ENCODE measurements around the gene GALK1. TPM values are rescaled to one million over a fixed set of nuclear protein-coding genes. Genes with fewer than 3 reads are reported as not detected.

Gene GALK1
- 51.8 to 72.3 TPM (median 62.1 TPM) in 5 replicates for total RNA-seq (2022; extraction: Qiagen RNA extraction; ENCODE audit: low read depth)

DNA sequence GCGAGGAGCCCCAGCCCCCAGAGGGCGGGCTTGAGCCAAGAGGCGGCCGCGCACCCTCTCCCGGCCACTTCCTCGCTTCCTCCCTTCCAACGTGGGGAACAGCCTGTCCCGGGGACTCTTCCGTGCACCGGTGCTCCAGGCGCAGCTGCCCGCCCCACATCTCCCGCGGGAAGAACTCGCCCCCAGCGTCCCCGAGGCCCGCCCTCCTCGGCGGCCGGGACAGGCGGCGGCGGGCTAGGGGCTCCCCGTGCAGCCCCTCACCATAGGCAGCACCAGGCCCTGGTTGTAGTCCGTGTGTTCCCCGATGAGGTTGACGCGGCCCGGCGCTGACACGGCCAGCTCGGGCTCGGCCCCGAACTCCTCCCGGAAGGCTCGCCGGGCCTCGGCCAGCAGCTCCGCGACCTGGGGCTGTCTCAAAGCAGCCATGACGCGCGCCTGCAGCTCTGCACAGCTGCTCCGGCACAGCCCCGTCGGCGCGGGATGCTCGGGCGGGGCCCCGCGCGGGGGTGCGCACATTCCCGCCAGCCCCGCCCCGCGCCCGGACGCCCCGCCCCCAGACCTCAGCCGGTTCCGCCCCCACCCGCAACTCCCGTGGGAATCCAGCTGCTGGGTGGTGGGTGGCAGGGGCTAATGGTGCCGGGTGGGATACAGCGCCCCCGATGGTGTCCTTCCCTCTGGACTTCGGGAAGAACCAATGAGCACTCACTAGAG, at the start of gene GALK1:
Gene GALK1 (minus strand): TSS at position 482 of the 711 bp plus-strand sequence. CDS start 56 bp downstream, at position 426.

DNA sequence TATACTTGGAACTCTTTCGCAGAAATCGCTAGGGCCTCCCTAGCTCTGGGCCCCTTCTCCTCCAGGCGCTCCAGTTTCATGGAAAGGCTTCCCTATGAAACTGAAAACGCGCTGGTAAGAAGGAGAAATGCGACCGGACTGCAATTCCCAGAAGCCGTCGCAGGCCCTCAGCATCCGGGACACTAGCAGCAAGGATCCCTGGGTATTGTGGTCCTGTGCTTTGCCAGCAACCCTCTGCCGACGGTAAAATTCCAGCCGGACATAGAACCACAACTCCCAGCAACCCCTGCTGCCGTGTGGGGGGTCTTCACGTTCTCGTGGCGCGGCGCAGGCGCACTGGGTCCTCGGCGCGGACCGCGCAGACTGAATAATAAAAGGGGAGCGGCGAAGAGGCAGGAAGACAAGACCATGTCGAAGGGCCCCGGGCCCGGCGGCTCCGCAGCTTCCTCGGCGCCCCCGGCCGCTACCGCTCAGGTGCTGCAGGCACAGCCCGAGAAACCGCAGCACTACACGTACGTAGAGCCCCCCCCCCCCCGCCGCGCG, 19.6 kb upstream of the GALK1 start, which contains the start of gene UNK:
Gene UNK (plus strand): TSS at position 334 of the 543 bp plus-strand sequence. CDS start 75 bp downstream, at position 409.

DNA sequence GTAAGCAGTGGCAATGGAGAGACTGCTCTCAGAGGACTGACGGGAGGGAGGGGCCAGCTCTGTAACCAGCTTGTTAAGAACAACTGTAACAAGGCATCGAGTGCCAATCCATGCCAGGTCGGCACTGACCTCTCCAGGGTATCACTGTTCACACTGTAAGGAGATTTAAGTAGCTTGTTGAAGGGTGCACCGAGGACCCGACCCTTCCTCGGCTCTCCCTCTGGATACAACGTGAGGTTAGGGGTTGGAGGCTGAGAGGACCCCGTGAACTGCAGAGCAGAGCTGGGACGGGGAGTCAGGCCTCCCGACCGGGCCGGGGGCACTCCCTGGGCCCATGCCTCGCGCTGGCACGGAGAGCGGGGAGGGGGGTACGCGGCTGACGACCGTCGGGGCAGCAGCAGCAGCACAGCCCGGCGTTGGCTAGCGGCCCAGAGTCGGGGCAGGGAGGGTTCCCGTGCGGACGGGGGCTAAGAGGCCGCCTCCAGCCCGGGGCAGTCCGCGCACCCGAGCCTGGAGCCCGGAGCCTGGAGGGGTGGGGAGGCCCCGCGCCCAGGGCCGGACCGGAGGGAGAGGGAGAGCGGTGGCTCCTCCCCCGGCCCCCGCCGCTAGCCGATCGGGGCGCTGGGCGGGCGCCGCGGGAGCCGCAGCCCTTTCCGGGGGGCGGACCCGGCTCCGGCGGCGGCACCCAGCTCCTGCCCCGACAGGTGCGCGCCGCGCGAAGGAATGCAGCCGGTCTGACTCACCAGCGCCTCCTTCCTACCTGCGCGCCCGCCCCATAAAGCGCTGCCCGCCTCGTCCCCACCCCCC, 44.1 kb downstream of the GALK1 start, which contains the start of gene ITGB4:
Gene ITGB4 (plus strand): TSS at position 804 of the 807 bp plus-strand sequence. CDS start 3,245 bp downstream, outside the sequence.

Other genes starting within 250 kb of the GALK1 start
- 8.2 to 12.4 TPM (median 11.1 TPM) in 5 replicates for gene CASKIN2, start 249.7 kb downstream of the GALK1 start, total RNA-seq (2022; extraction: Qiagen RNA extraction; ENCODE audit: low read depth)
- gene TSEN54, start 248.7 kb downstream of the GALK1 start, total RNA-seq (2022; extraction: Qiagen RNA extraction; ENCODE audit: low read depth), result 26.6 to 51.1 TPM (median 43.3 TPM) in 5 replicates
- 21.4 to 28.2 TPM (median 25.4 TPM) in 5 replicates for gene LLGL2, start 239.5 kb downstream of the GALK1 start, total RNA-seq (2022; extraction: Qiagen RNA extraction; ENCODE audit: low read depth)
- 45.2 to 59.3 TPM (median 52.1 TPM) in 5 replicates for gene MYO15B, start 177.4 kb downstream of the GALK1 start, total RNA-seq (2022; extraction: Qiagen RNA extraction; ENCODE audit: low read depth)
- gene SMIM5, start 131.8 kb downstream of the GALK1 start, total RNA-seq (2022; extraction: Qiagen RNA extraction; ENCODE audit: low read depth), result 0.55 to 0.83 TPM (median 0.64 TPM) in 5 replicates
- 18.7 to 27.1 TPM (median 26.1 TPM) in 5 replicates for gene RECQL5, start 98.0 kb downstream of the GALK1 start, total RNA-seq (2022; extraction: Qiagen RNA extraction; ENCODE audit: low read depth)
- 97.6 to 105 TPM (median 103 TPM) in 5 replicates for gene SAP30BP, start 97.9 kb downstream of the GALK1 start, total RNA-seq (2022; extraction: Qiagen RNA extraction; ENCODE audit: low read depth)
- 44.5 to 54.7 TPM (median 48.0 TPM) in 5 replicates for gene ITGB4, start 43.7 kb downstream of the GALK1 start, total RNA-seq (2022; extraction: Qiagen RNA extraction; ENCODE audit: low read depth)
- gene UNK, start 19.6 kb upstream of the GALK1 start, total RNA-seq (2022; extraction: Qiagen RNA extraction; ENCODE audit: low read depth), result 24.8 to 36.3 TPM (median 30.6 TPM) in 5 replicates
- 2.3 to 4.8 TPM (median 4.3 TPM) in 5 replicates for gene UNC13D, start 79.2 kb upstream of the GALK1 start, total RNA-seq (2022; extraction: Qiagen RNA extraction; ENCODE audit: low read depth)
- gene WBP2, start 90.1 kb upstream of the GALK1 start, total RNA-seq (2022; extraction: Qiagen RNA extraction; ENCODE audit: low read depth), result 83.1 to 105 TPM (median 92.2 TPM) in 5 replicates
- gene TRIM47, start 113.4 kb upstream of the GALK1 start, total RNA-seq (2022; extraction: Qiagen RNA extraction; ENCODE audit: low read depth), result 138 to 179 TPM (median 144 TPM) in 5 replicates
- 32.2 to 45.2 TPM (median 37.3 TPM) in 5 replicates for gene TRIM65, start 131.8 kb upstream of the GALK1 start, total RNA-seq (2022; extraction: Qiagen RNA extraction; ENCODE audit: low read depth)
- gene MRPL38, start 139.7 kb upstream of the GALK1 start, total RNA-seq (2022; extraction: Qiagen RNA extraction; ENCODE audit: low read depth), result 95.6 to 134 TPM (median 122 TPM) in 5 replicates
- gene FBF1, start 175.8 kb upstream of the GALK1 start, total RNA-seq (2022; extraction: Qiagen RNA extraction; ENCODE audit: low read depth), result 4.5 to 9.4 TPM (median 8.6 TPM) in 5 replicates
- 15.9 to 18.2 TPM (median 17.5 TPM) in 5 replicates for gene ACOX1, start 214.0 kb upstream of the GALK1 start, total RNA-seq (2022; extraction: Qiagen RNA extraction; ENCODE audit: low read depth)
- gene TEN1, start 214.0 kb upstream of the GALK1 start, total RNA-seq (2022; extraction: Qiagen RNA extraction; ENCODE audit: low read depth), result 22.8 to 24.7 TPM (median 23.4 TPM) in 5 replicates
- gene CDK3, start 235.7 kb upstream of the GALK1 start, total RNA-seq (2022; extraction: Qiagen RNA extraction; ENCODE audit: low read depth), result 3.3 to 6.0 TPM (median 5.5 TPM) in 5 replicates